Brain microvascular endothelial cell (primary cell): ENCODE measurements around the gene PTPRM.

Experiments used
- DNase-seq: peaks from one replicate; pipeline ENCODE4 v3.0.0-alpha.2; 2020
- H3K27ac ChIP-seq: fragments of 250-450 bp; sonication (Bioruptor Pico); 2 replicates; pipeline ENCODE4 v1.5.1; 2020; ENCODE audit warnings: mild to moderate bottlenecking, moderate library complexity
- H3K27me3 ChIP-seq: fragments of 250-450 bp; sonication (Bioruptor Pico); replicated peaks from 2 replicates; pipeline ENCODE4 v1.5.1; 2020; ENCODE audit warnings: mild to moderate bottlenecking
- H3K36me3 ChIP-seq: fragments of 250-450 bp; sonication (Bioruptor Pico); replicated peaks from 2 replicates; pipeline ENCODE4 v1.5.1; 2020; ENCODE audit warnings: mild to moderate bottlenecking
- H3K4me3 ChIP-seq: 2 replicates; pipeline ENCODE4 v1.5.1; 2011; ENCODE audit warnings: low read depth, mild to moderate bottlenecking, control low read depth, low read length, moderate library complexity
- CTCF ChIP-seq: IDR thresholded peaks from 2 replicates; pipeline ENCODE4 v1.5.1; 2011; ENCODE audit warnings: low read depth, mild to moderate bottlenecking, moderate library complexity, low read length, control low read depth, inconsistent platforms; ENCODE audit errors: missing control alignments
- in situ Hi-C: cut with HindIII; loops from 2 replicates; pipeline ENCODE4 v1.10.0; 2017; ENCODE audit warnings: low sequenced_read_pairs, low pct_ligation_motif_present

PTPRM gene

GRCh38 chr18:8373486-8373885, 806.4 kb downstream of the PTPRM start:
- in situ Hi-C loops: no loop called here
- Histone ChIP-seq H3K27me3 (no peaks in the 10 kb centered on the region), H3K27ac (no peak overlapping the region), H3K36me3 (no peaks in the 10 kb centered on the region), H3K4me3 (no peak overlapping the region)
- DNase-seq: no peak
- TF ChIP-seq CTCF: no peak

GRCh38 chr18:8374676-8375075, 807.6 kb downstream of the PTPRM start:
- Histone ChIP-seq H3K4me3 (no peak overlapping the region), H3K27me3 (no peaks in the 10 kb centered on the region), H3K27ac (no peak overlapping the region), H3K36me3 (no peaks in the 10 kb centered on the region)
- no peak for TF ChIP-seq CTCF
- in situ Hi-C loops: no loop called here
- no peak for DNase-seq

GRCh38 chr18:8375249-8375648, 808.1 kb downstream of the PTPRM start:
- H3K27ac ChIP-seq: no peak overlapping the region
- in situ Hi-C loops: no loop called here
- no peak for DNase-seq
- no peaks in the 10 kb centered on the region for H3K36me3 ChIP-seq
- no peaks in the 10 kb centered on the region for H3K27me3 ChIP-seq
- no peak overlapping the region for H3K4me3 ChIP-seq
- TF ChIP-seq CTCF: no peak

GRCh38 chr18:8376113-8376512, 809.0 kb downstream of the PTPRM start:
- in situ Hi-C loops: no loop called here
- no peak for TF ChIP-seq CTCF
- no peak overlapping the region for H3K27ac ChIP-seq

GRCh38 chr18:8379187-8379941, 812.2 kb downstream of the PTPRM start:
- H3K4me3 ChIP-seq: no peak overlapping the region
- in situ Hi-C loops: no loop called here
- TF ChIP-seq CTCF: no peak

More at GRCh38 chr18:8376113-8376512, 809.0 kb downstream of the PTPRM start:
- Histone ChIP-seq H3K27me3 (no peaks in the 10 kb centered on the region), H3K4me3 (no peak overlapping the region), H3K36me3 (no peaks in the 10 kb centered on the region)
- no peak for DNase-seq

GRCh38 chr18:8380006-8380405, 812.9 kb downstream of the PTPRM start:
- TF ChIP-seq CTCF: no peak
- H3K27ac ChIP-seq: no peak overlapping the region
- H3K36me3 ChIP-seq: no peaks in the 10 kb centered on the region
- H3K27me3 ChIP-seq: no peaks in the 10 kb centered on the region
- DNase-seq: no peak
- in situ Hi-C loops: no loop called here
- H3K4me3 ChIP-seq: no peak overlapping the region

More at GRCh38 chr18:8379187-8379941, 812.2 kb downstream of the PTPRM start:
- DNase-seq: no peak
- no peaks in the 10 kb centered on the region for H3K27me3 ChIP-seq
- H3K36me3 ChIP-seq: no peaks in the 10 kb centered on the region
- H3K27ac ChIP-seq: no peak overlapping the region
